Measurements from ENCODE around the gene NWD2.

GRCh38 chr4:37359261-37359660 lies 114.7 kb downstream of the NWD2 start:
- TF ChIP-seq CTCF (IDR thresholded peaks at IDR 0.05), result no peak
- TF ChIP-seq POLR2AphosphoS5 (IDR thresholded peaks at IDR 0.05), result no peak
- TF ChIP-seq POLR2A (IDR thresholded peaks at IDR 0.05), result no peak
- TF ChIP-seq EP300 (IDR thresholded peaks at IDR 0.05), result no peak

All from gastroesophageal sphincter (tissue), 3 donors.